CD4-positive, alpha-beta T cell treated with Interferon gamma for 1 hour (primary cell): ENCODE data around the gene MIA.
"Not testable (repeated sequence)": the region's sequence is repeated elsewhere in the genome, so short reads cannot be mapped to it uniquely, and the experiment has no call there.

Experiments used
- DNase-seq: peaks from one replicate; pipeline ENCODE4 v3.0.0-alpha.2; 2020

Gene MIA

DNA sequence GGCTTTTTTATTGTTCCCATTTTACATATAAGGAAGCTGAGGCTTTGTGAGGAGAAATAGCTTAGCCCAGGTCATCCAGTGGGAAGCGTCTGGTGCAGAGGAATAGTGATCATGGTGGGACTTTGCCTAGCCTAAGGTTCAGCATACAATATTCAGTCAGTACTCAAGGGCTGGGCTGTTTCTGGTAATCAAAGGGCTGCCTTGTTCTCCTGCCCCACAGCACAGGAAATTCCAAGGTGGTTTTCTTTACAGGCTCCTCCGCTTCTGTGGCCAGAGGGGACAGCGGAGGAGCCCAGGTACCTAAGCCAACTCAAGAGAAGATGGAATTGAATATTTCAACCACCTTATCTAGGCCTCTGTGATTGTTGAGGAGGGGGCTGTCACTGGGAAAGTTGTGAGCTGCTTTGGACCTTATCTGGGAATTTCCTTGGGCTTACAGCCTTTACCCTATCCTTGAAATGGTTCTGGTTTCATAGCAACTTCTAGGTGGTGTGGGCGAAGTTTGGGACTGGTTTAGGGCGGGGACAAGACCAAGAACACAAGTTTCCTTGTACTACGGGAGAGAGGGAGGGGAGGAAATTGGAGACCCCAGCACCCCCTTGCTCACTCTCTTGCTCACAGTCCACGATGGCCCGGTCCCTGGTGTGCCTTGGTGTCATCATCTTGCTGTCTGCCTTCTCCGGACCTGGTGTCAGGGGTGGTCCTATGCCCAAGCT lies at the start of gene MIA:
Gene MIA, plus strand, starts transcription at position 606 of the 716 bp plus-strand sequence. Its CDS starts 22 bp downstream, at position 628.
- DNase-seq = no peak

DNA sequence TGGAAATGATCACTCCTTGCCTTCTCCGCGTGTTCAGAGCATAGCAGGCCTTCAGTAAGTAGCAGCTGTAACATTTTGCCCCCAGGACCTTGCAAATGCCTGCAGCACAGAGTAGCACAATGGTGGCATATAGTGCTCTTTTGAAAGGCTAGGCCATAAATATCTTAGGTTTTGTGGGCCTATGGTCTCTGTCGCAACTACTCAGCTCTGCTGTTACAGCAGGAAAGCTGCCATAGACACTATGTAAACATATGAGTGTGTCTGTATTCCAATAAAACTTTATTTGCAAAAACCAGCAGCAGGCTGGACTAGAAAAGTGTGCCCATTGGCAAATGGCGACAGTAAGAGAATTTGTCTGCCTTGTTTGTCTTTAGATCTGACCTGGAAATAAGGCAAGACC lies 49.0 kb upstream of the MIA start:
- DNase-seq = no peak

DNA sequence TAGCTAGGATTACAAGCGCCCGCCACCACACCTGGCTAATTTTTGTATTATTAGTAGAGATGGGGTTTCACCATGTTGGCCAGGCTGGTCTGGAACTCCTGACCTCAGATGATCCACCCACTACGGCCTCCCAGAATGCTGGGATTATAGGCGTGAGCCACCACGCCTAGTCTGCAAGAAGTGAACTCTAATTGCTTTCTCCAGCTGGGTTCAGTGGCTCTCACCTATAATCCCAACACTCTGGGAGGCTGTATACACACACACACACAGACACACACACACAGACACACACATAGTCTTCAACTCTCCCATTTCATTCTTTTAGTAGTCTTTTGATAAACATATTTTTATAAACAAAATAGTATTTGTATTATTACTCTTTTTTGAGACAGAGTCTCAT lies 45.3 kb upstream of the MIA start:
- not testable (repeated sequence) for DNase-seq

DNA sequence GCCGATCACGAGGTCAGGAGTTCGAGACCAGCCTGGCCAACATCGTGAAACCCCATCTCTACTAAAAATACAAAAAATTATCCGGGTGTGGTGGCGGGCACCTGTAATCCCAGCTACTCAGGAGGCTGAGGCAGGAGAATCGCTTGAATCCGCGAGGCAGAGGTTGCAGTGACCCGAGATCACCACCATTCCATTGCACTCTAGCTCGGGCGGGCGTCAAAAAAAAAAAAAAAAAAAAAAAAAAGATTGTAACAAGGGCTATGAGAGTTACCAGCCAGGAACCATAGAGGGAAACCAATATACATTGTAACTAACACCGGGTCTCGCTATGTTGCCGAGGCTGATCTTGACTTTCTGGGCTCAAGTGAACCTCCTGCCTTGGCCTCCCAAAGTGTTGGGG lies 43.0 kb upstream of the MIA start:
- not testable (repeated sequence) for DNase-seq

DNA sequence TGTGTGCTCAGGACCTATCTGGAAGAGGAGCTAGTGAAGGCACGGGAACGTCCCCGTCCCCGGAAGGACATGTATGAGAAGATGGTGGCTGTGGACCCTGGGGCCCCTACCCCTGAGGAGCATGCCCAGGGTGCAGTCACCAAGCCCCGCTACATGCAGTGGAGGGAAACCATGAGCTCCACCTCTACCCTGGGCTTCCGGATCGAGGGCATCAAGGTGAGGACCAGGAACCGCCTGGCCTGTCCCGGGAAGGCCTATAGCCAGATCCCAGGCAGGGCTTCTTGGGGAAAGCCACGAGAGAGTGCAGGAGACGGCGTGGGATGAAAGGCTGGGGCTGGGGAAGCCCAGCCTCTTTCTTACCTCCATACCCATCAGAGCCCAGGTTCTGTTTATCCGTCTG lies 42.2 kb upstream of the MIA start:
- DNase-seq = no peak

DNA sequence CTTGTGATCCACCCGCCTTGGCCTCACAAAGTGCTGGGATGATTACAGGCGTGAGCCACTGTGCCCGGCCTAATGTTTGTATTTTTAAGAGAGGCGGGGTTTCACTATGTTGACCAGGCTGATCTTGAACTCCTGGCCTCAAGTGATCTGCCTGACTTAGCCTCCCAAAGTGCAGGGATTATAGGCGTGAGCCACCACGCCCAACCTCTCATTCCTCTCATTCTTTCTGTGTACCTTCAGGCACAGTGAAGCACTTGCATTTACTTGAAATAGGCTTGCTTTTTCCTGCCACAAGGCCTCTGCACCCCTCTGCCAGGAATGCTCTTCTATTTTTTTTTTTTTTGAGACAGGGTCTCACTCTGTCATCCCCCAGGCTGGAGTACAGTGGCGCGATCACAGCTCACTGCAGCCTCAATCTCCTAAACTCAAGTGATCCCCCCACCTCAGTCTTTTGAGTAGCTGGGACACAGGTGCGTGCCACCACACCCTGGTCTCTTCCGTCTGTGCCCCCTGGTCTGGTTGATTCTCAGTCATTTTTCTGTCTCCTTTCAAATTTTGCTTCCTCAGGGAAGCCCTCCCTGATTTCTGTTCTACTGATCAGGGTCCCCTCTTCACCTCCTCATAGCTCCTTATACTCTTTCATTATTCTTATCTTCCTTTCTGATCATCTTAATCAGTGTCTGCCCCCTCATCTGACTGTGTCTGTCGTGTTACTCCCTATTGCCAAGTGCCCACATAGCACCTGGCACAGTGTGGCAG lies 40.1 kb upstream of the MIA start:
- DNase-seq = no peak

DNA sequence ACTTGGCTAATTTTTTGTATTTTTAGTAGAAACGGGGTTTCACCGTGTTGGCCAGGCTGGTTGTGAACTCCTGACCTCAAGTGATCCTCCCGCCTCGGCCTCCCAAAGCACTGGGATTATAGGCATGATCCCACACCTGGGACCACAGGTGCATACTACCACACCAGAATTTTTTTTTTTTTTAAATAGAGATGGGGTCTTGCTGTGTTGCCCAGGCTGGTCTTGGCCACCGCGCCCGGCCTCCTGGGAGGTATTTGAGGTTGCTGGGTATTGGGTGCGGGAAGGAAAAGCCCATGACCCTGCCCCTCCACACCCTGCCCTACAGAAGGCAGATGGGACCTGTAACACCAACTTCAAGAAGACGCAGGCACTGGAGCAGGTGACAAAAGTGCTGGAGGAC lies 38.7 kb upstream of the MIA start:
- DNase-seq = no peak

DNA sequence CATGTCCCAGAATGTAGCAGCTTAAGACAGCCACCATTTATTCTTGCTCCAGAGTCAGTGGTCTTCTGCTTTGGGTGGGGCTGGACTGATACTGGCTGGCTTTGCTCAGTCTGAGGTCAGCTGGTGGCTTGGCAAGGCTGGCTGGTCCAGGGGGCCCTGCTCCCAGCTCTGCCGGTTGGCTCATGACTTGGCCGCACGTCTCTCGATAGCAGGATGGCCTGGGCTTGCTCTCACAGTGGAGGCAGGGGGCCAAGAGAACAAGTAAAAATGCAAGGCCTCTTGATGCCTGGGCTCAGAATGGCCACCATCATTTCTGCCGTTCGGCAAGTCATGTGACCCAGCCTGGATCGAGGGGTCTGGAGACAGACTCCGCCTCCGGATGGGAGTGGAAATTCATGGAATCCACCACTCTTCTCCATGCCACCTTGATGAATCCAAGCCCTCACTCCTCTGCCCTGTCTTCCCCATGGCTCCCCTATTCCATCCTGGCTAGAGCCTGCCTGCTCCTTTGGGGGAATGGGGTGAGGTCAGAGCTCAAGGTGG lies 38.1 kb upstream of the MIA start:
- DNase-seq = no peak

DNA sequence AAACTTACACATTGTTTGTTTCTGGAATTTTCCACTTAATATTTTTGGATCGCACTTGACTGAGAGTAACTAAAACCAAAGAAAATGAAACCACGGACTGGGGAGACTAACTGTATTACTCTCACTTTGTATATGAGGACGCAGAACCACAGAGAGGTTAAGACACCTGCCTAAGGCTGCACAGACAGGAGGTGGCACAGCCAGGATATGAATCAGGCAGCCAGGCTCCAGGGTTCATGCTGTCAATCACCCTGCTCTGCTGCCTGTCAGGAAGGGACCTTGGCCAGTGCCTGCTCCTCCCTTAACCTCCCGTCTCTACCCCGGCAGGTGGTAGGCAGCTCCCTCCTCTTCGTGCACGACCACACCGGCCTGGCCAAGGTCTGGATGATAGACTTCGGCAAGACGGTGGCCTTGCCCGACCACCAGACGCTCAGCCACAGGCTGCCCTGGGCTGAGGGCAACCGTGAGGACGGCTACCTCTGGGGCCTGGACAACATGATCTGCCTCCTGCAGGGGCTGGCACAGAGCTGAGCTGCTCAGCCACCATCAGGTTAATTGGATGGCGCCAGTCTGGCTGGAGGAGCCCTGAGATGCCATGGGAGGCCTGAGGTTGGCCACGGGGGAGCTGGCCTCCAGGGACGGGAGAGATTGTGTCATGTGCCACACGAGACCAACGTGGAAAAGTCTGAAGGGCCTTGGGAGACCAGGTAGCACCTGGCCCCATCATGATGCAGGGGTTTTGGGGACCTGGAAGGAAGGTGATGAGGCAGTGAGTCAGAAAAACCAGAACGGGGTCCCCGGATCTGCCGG lies 36.1 kb upstream of the MIA start:
- no peak for DNase-seq

DNA sequence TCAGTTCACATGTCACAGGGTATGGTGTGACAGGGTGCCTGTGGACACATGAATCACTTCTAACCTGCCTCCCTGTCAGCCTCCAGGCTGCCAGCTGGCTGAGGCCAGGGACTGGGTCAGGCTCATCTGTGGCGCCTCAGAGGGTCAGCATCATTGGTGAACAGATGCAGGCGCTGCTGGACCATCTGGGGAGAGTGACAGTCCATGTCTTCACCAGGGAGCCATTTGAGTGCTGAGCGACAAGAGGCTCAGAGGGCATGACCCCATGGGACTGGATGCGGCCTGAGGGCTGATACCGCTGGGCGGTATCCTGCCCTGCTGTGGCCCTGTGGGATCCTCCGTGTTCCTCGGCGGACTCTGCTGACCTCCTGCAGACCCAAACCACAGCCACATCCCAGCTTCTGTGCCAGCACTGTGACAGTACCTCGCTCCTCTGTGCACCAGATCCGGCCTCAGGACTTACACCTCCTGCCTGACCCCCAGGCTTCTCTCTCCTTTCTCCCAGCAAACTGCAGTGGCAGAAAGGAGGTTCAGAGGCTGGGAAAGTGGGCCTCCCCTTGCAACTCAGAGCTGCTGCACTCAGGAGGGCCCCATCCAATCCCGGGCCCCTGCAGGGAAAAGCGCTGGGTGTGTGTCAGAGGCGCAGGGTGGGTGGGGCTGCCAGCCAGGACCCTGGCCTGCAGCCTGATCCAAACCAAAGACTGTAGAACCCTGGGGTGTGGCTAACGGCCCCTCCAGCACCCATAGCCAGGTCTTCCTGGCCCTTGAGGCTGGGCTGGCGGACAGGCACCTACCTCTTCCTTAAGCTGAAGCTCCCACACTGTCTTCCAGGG lies 35.2 kb upstream of the MIA start:
- DNase-seq = no peak

DNA sequence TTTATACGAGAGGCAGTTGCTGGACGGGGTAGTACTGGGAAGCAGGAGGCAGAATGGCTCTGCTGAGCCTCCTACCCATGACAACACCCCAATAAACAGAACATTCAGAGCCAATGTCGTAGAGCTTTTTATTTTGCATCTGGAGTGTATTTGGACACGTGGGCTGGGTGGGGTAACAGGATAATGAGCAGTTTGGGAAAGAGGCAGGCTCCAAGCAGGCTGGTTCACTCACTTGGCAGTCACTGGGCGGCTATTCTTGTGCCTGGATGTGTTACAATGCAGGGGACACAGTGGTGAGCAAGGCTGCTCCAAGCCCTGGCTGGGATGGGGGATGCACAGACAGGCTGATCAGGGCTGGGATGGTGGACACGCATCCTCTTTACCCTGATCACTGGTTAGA lies 34.6 kb upstream of the MIA start:
- no peak for DNase-seq

DNA sequence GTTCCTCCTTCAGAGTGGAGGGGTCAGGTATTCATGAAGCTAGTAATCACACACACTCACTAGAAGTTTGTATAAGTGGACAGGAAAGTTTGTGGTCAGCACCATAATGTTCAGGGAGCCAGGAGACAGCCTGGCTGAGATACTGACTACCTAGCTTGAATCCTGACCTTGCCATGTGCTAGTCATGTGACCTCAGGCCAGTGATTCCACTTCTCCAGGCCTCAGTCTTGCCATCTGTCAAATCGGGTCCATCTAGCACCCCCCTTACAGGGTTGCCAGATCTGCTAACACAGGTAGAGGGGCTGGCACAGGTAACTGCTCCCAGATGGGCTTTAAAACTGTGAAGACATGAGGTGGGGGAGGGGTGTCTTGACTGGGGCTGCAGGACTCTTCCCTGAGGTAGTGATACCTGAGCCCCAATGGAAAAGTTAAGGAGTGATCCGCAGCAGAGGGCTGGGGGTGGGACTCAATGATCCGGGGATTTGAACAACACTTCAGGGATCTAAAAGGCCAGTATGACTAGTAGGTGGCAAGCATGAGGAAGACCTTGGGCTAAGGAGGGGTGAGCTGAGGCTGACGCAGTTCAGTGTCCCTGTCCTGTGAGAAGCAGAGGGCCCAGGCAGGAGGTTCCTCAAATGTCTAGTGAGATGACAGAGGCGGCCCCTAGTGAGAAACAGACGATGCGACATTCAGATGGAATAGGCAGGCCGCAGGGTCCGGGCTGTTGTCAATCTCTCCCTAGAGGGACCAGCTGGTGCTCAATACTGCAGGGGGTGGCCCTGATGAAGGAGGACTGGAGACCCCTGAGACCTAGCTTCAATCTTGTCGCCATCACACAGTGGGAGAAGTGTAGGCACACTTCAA lies 33.6 kb upstream of the MIA start:
- no peak for DNase-seq

DNA sequence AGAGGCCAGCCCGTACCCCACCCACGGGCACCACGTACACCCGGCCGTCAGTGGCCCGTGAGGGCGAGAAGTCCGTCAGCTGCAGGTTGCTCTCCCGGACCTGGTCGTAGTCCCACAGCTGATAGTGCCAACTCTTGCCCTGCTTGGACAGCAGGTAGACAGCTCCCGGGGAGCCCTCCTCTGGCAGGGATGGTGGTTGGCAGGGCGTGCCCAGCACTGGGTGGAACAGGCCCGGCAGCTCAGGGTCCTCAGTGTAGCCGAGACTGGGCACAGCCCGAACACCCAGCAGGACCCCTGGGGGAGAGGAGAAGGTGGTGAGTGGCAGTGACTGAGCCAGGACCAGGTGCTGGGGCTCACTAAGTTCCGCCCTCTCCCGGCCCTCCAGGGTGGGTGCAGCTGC lies 32.8 kb upstream of the MIA start:
- no peak for DNase-seq

DNA sequence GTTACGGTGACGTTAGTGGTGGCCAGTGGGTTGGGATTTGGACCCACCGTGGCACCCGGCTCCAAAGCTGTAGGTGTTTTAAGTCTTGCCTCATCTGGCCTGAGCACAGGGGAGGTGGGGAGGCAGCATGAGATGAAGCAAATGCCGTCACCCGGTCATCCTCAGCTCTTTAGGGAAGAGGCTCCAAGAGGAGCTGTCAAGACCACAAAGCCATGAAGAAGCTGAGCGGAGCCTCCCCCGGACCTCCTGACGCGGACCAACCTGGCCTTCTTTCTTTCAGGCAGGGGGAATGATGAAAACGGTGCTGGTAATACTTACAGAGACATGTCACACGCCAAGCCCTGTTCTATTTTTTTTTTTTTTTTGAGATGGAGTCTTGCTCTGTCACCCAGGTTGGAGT lies 32.4 kb upstream of the MIA start:
- DNase-seq = no peak

DNA sequence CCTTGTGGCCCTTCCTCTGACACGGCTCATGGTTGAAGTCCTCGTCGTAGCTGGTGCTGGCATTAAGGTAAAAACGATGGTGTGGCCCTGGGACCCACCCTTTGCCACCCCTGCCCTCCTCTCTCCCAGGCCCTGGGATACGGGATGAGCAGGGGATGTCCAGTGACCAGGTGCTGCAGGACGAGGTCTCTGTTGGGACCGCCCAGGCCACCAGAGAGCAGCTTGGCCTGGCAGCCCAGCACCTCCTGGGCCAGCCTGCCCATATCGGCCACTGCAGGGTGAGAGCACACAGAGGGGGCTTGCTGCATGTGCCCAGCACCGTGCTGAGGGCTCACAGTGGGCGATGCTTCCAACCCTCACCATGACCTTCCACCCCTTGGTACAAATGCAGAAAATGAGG lies 31.4 kb upstream of the MIA start:
- no peak for DNase-seq

DNA sequence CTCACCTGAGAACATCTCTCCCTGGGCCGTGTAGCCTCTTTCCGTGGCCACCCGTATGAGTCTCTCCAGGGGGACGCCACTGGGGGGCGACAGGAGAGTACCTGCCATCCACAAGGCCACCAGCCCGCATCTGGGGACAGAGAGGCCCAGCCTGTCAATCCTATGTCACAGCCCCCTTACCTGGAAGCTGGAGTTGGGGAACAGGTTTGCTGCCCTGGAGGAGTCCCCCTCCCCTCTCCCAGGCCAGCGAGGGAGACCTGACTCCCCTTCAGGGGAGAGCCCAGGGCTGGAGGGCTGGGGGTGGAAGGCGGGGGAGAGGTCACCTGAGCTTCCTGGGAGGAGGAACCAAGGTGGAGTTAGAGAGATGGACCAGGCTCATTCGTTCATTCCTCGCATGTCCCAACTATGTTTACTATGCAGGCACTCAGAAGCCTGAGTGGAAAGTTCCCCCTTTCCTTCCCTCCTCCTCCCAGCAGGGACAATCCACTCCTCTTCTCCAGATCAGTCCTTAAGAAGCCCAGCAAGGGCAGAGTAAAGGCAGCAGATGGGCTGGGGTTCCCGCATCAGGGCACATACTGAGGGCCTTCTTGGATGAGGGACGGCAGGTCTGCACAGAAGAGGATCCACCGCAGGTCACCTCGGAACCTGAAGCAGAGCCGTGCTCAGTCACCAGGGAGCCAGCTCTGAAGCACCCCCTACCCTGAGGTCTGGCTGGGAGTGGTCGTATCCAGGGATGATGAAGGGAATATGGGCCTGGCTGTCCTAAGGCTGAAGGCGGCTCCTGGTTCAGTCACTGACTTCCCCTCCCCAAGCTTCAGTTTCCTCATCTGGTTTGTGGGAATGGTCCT lies 30.5 kb upstream of the MIA start:
- peak; percentile 15 for DNase-seq

DNA sequence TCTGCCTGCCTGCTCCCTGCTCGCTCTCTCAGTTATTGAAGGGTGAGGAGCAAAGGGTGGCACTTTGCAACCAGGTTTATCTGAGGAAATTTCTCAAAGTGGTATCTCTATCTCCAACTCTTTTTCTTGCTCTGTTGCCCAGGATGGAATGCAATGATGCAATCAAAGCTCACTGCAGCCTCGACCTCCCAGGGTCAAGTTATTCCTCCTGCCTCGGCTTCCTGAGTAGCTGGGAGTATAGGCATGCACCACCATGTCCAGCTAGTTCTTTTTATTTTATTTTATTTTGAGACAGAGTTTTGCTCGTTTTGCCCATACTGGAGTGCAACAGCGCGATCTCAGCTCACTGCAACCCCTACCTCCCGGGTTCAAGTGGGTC lies 29.9 kb upstream of the MIA start:
- no peak for DNase-seq

DNA sequence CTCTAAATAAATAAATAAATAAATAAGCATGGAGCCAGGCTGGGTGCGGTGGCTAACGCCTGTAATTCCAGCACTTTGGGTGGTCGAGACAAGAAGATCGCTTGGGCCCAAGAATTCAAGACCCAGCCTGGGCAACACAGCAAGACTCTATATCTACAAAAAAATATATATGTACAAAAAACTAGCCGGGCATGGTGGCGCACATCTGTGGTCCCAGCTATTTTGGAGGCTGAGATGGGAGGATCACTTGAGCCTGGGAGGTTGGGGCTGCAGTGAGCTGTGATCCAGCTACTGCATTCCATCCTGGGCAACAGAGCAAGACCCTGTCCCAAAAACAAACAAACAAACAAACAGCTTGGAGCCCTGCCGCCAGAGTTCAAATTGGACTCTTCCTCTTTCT lies 27.8 kb upstream of the MIA start:
- DNase-seq = no peak

DNA sequence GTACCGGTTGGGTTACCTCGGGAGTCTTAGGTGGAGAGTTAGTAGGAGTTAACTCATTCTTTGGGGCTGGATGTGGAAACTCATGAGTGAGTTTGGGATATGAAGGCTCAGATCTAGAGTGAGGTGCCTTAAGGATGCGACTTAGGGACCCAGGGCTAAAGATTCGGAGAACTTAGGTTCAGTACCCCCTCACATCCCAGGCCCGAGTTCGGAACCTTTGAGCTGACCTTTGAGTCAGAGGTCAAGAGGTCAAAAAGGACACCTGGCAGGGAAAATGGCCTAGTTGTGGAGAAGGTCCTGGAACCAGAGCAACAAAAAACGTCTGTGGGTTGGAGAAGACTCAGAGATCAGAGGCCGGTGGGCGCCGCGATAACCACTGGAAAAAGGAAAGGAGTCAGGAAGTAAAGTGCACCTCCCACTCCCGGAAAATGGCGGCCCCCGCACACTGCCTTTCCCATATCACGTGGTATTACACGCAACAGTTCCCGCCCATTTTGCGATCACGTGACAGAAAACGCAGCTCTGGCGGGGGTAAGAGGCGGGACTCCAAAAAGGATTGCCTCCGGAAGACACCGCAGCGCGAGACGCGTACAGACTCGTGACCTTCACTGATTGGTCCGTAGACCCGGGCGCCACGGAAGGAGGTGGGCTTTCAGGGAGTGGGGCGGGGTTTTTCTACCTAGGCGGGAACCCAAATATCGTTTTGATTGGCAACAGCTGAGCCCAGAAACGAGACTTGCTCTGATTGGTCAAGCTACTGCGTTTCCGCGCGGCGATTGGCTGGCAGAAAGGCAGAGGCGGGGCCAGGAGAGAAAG lies 25.1 kb upstream of the MIA start, which contains the start of gene ACTMAP:
Gene ACTMAP, minus strand, starts transcription at position 420 of the 816 bp plus-strand sequence. CDS start 674 bp downstream, outside the sequence.
- peak; percentile 100 for DNase-seq
